Jurkat, Clone E6-1 (cell line): Measurements from ENCODE around the gene CD80.
"Not testable (repeated sequence)": the region's sequence is repeated elsewhere in the genome, so short reads cannot be mapped to it uniquely, and the experiment has no call there.

Experiments used
- DNase-seq: peaks from one replicate; pipeline ENCODE4 v3.0.0-alpha.2; 2011; ENCODE audit warnings: low read depth, low spot score
- H3K4me3 ChIP-seq: 2 replicates; pipeline ENCODE4 v1.5.1; 2011; ENCODE audit warnings: mild to moderate bottlenecking, low read length, control low read depth, moderate library complexity

Gene CD80

DNA sequence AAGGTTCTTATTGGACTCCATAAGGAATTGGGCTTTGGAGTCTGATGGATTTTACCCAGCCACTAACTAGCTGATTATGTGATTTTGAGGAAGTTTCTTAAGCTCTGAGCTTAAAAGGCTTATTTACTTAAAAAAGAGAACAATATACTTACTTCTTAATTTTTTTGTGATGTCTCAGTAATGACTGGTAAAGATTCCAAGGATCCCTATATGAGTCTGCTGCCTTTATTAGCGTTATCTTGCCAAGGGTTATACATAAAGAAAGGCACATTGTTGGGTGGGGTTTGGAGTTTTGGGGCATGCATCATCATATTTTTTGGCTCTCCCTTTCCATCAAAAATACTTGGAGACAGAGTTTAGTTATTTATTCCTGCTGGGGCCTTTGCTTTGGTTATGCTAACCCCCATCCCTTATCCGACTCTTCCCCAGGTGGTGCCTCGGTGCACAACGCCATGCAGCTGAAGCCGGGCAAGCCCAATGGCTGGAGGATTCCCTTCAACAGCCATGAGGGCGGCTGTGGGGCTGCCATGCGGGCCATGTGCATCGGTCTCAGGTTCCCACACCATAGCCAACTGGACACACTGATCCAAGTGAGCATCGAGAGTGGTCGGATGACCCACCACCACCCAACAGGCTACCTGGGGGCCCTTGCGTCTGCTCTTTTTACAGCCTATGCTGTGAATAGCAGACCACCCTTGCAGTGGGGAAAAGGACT lies 26.6 kb upstream of the CD80 start:
- no peak overlapping the region for H3K4me3 ChIP-seq
- no peak for DNase-seq

DNA sequence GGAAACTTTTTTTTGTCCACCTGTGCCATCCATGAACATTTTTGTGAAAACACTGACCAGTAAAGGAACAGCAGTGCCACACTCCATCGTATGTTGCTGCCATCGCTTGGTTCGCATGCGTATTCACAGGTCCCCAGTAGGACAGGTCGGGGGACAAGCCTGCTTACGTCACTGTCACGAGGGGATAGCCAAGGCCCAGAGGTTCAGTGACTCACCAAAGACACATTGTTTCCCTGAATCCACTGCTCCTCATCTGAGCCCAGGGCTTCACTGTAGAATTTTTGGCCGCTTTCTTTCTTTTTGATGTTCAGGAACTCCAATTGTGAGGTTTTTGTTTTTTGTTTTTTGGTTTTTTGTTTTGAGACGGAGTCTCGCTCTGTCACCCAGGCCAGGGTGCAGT lies 25.8 kb upstream of the CD80 start:
- H3K4me3 ChIP-seq, result no peak overlapping the region
- no peak for DNase-seq

DNA sequence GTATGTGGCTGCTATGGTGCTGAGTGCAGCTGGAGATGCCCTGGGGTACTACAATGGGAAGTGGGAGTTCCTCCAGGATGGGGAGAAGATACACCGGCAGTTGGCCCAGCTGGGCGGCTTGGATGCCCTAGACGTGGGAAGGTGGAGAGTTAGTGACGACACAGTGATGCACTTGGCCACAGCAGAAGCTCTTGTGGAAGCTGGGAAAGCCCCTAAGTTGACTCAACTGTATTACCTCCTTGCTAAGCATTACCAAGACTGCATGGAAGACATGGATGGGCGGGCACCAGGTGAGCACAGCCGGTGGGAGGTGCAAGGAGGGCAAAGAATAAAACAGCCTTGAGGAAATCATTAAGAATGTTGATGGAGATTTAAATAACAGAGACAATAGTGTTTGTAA lies 22.8 kb upstream of the CD80 start:
- no peak for DNase-seq
- H3K4me3 ChIP-seq, result no peak overlapping the region

DNA sequence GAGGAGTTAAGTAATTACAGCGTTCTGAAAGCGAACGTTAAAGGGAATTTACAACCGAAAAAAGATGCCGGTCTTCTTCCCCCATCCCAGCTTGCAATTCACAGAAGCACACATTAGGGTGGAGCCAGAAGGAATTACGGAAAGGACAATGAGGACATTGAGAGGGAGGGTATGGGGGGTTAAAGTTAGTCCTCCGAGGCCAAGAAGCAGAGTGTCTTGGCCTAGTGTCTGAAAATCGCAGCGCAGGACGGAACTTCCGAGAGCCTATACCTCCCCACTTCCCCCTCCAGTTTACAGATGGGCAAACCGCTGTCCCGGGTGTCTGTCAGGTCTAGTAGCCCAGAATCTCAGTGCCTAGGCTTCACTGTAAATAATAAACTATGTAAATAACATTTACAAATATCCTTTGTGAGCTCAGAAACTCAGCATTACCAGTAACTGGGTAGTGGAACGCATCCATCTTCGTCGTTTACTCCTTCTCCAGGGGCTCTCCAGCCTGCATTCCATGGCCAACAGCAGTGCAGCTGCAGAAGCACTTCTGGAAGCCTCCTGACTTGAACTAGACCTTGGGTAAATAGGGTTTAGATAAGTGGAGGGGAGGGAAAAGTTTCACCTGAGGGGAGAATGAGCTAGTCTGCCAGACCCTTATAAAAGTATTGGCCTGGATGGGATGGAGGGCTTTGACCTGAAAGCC lies 20.8 kb upstream of the CD80 start:
- no peak overlapping the region for H3K4me3 ChIP-seq
- DNase-seq, result no peak

DNA sequence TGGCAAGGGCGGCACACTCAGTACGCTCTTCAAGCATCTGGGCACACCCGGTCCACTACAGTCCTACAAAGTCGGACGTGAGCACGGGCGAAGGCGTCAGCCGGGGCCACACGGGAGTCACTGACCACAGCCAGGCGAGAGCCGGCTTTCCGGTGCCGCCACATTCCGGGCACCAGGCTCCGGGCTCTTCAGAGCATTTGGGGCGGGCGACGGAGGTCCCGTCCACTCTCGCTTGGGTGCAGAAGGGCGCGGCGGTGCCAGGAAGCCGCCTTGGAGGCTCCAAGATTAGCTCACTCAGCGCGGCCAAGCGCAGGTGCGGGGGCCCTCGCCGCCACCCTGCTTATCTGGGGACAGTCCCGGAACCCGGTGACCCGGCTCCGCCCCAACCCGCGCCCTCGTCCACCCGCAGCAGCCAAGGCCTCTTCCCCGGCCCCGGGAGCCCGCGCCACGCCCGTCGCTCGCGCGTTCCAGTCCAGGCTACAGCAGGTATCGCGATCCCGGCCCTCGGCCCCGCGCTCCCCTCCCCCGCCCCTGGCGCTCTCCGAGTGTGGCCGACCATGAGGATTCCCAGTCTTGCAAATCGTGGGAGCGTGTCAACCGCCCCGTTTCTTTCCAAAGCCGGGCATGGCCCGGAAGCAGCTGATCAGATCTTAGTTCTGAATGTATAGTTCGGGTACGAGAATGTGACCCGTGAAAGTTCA lies 20.1 kb upstream of the CD80 start, which contains the start of gene ADPRH:
ADPRH (plus strand) TSS at position 127 of the 701 bp plus-strand sequence. CDS start 2,678 bp downstream, outside the sequence.
- DNase-seq, result no peak
- no peak within 1 kb of the TSS for H3K4me3 ChIP-seq

DNA sequence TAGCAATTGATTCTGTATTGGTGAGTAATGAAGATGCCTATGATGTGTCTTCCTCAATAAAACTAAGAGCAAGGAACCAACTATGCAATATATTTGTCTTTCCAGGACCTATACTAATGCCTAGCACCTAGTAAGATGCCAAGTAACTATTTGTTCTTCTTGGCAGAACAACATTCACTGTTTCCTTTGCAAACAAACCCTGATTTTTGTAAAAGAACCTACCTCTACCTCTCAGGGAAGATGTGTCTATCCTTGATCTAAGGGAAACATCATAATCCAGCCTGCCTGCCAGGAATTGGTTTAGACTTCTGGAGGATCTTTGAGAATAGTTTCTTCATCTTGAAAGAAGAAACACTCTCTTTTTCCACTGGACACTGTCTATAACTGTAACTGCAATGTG lies 16.1 kb upstream of the CD80 start:
- no peak for DNase-seq

DNA sequence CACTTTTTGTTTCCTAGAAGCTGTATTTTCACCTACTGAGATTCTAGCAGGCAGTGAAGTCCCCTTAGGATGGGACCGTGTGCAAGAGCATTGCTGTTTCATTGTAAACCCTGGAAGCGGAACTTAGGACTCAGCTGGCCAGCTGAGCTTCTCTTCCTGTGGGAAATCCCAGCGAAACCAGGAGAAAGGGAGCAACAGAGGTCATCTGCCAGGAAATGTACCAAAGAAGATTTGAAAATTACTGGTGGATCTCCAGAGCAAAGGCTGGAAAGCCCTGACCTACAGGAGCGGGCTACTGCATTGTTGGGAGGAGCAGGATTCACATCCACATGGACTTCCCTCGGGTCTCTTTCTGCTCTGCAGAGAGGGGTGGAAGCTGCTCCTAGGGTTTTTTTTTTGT lies 12.3 kb upstream of the CD80 start:
- H3K4me3 ChIP-seq, result no peak overlapping the region
- DNase-seq, result no peak

More for the DNA sequence above, 16.1 kb upstream of the CD80 start:
- H3K4me3 ChIP-seq, result no peak overlapping the region

DNA sequence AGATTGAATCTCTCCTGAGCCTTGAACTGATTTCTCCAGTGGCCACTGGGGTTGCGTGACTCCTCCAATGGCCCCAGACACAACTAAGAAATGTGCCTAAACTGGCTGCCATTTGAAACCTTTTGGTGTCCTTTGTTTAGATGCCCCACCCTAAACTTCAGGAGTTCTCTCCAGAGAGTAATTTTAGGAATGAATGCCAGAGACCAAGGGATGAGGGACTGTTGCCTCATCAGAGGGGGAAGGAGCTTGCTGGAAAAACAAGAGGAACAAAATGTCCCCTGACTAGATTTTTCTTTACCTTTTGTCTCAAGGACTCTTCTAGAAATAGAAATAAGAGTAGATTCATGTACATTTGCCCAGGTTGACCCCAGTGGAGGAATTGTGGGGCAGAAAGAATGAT lies 11.8 kb upstream of the CD80 start:
- DNase-seq, result no peak
- H3K4me3 ChIP-seq, result no peak overlapping the region

DNA sequence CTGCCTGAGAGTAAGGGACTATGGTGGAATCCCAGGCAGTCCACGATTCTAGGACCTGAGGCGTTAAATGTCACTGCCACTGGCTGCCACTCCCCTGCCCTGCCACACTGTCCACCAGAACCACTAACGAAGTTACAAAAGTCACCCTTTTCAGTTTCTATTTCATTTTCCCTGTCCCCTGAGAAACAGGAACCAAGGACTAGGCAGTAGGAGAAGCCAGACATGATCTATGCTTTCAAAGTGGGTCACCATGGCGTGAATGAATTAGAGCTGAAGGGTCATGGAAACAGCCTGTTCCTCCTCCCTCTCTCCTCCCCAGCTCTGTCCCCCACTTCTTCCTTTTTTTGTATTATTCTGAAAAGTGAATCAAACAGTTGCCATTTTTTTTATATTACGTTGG lies 10.8 kb upstream of the CD80 start:
- H3K4me3 ChIP-seq, result no peak overlapping the region
- no peak for DNase-seq

DNA sequence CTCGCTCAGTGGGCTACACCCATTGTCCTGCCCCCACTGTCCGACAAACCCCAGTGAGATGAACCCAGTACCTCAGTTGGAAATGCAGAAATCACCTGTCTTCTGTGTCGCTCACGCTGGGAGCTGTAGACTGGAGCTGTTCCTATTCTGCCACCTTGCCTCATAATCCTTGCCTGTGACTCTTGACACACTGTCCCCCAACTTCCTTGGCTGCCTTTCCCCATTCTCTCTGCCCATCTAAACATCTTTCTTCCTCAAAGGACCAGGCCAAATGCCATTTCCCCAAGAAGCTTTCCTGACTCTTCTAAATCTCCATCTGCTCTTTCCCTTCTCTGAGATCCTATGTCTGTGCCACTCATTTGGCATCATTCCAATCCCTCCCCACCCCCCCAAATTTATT lies 9.7 kb upstream of the CD80 start:
- no peak overlapping the region for H3K4me3 ChIP-seq
- no peak for DNase-seq

DNA sequence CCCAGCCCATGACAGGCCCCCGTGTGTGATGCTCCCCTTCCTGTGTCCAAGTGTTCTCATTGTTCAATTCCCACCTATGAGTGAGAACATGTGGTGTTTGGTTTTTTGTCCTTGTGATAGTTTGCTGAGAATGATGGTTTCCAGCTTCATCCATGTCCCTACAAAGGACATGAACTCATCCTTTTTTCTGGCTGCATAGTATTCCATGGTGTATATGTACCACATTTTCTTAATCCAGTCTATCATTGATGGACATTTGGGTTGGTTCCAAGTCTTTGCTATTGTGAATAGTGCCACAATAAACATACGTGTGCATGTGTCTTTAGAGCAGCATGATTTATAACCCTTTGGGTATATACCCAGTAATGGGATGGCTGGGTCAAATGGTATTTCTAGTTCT lies 3.9 kb upstream of the CD80 start:
- H3K4me3 ChIP-seq, DNase-seq: not testable (repeated sequence)

DNA sequence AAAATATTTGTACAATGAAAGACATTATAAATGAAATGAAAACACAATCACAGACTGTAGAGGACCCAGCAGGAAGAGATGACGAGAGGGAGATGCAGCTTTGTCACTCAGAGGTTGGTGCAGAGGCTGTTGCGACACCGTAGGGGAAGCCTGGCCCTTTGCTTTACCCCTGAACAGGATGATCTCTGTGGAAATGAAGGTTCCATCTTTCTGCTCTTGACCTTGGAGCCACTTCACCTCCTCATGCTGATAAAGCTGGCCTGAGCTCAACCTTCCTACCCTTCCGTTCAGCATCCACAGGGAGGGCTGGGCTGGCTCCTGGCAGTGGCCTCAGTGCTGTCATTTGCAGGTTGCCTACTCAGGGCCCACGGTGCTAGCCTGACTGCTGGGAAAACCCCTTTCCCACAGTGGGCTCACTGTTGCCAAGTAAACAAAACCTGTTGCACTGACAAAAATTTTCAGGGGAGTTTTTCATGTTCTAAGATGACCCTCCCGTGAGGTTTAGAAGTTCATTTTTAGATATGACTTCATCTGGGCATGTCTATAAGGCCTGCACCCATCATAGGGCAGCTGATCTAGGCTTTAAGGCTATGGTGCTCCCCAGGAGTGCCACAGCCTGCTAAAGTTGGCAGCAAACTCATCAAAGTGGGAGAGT lies 3.0 kb upstream of the CD80 start:
- no peak for DNase-seq

DNA sequence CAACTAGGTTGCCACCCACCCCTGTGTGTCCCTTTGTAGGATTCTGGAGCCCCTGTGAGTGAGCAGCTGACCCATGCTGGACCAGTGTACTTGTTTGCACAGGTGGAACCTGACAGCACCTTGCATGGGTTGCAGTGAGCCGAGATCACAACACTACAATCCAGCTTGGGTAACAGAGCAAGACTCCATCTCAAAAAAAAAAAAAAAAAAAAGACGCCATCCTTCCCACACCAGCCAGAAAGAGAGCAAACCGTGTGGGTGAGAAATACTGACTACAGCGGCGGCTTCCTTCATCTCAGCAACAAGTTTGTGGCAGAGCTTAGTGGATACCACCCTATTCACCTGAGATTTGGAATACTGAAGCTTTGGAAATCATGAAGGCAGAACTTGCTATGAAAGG lies 746 bp upstream of the CD80 start:
- H3K4me3 ChIP-seq, result no peak overlapping the region

More for the DNA sequence above, 3.0 kb upstream of the CD80 start:
- no peak overlapping the region for H3K4me3 ChIP-seq

DNA sequence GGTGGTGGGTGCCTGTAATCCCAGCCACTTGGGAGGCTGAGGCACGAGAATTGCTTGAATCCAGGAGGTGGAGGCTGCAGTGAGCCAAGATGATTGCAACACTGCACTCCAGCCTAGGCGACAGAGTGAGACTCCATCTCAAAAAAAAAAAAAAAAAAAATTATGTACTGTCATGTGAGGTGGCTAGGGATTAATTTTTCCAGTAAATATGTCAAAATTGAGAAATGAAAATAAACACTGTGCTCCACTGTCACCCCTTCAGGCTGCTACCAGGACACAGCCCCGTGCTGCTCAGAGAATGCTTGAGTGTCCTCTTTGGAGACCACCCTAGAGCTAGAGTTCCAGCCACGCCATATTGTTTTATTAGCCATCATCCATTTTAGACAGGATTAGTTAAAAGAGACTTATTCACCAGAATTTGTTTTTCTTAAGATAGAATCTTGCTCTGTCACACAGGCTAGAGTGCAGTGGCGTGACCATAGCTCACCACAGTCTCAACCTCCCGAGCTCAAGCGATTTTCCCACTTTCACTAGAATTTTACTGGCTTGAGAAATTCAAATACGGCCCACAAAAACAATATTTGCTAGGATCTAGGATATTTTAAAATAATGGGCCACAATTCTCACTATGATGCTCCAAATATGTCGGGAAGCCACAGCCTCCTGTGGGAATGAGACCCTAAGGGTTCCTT lies 642 bp downstream of the CD80 start:
- DNase-seq, result no peak
- no peak overlapping the region for H3K4me3 ChIP-seq

More for the DNA sequence above, 746 bp upstream of the CD80 start:
- no peak for DNase-seq

DNA sequence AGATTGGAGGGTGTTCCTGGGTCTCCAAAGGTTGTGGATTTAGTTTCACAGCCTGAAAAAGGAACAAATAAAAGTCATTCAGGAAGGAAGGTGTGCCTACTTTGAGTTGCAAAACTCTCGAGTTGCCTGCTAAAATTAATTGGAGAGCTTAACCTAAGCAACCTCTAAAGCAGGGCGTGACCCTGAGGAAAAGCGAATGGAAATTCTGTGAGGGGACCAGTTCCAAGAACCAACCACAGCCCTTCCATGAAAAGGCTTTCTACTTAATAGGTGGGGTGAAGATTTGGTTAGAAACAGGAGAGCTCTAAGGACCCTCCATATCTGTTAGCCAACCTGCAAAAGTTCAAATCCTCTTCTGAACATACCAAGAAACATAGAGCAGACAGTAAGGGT lies 1.5 kb downstream of the CD80 start:
- DNase-seq, result no peak
- H3K4me3 ChIP-seq, result no peak overlapping the region

DNA sequence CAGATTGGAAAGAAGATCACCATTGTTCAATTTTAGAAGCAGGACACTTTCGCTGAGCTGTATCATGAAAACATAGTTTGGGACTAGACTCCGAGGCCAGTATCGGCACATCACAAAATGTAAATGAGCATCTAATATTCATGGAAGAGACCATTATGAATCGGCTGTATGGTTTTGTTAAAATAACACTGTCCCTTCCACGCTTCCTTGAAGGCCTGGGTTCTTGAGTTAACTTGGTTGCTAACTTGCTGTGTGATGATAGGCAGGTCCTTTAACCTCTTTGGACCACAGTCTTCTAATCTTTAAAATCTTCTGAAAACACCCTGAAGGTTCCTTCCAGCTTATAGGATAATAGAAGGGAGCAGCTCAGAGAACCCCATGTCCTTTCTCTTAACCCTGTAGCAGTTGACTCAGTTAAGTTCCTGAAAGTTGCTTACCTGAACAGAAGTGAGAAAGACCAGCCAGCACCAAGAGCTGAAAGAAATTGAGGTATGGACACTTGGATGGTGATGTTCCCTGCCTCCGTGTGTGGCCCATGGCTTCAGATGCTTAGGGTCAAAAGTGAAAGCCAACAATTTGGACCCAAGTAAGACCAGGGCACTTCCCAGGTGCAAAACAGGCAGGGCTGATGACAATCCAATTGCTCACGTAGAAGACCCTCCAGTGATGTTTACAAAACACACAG lies 2.1 kb downstream of the CD80 start:
- no peak for DNase-seq

DNA sequence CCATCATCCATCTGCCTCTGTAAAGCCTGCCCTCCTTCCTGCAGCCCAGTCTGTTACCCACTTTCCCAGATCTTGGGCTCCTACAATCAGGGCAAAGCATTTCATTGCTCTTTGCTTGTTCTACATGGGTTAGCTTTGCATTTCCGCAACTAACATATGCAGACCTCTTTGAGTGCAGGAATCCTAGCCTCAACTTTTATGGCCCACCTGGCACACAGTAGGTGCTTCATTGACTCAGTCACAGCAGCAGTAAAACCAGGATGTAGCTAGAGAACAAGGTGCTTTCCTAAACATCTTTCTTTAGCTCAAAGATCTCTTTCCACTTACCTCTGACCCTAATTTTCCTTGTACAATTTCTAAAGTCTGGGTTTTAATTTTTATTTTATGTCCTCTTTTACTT lies 3.5 kb downstream of the CD80 start:
- H3K4me3 ChIP-seq, result no peak overlapping the region
- no peak for DNase-seq

More for the DNA sequence above, 2.1 kb downstream of the CD80 start:
- no peak overlapping the region for H3K4me3 ChIP-seq

DNA sequence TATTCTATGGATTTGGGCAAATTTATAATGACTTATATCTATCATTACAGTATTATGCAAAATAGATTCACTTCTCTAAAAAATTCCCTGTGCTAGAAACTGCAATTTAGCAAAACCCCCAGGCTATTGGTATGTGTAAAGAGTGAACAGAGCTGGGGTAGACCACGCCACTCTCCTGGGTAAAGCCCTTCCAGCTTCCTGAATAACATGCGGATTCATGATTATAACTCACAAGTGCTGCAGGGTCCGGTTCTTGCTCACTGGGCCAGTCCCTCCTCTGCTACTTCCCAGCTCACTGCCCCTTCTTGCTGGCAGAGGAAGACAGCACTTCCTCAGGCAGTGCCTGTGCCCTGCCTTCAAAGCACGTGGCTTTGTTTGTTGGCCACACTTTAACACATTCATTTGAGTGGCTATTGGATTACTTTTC lies 4.1 kb downstream of the CD80 start:
- DNase-seq, result no peak
- no peak overlapping the region for H3K4me3 ChIP-seq
